CD4-positive, alpha-beta T cell treated with Interleukin-12 subunit alpha and Interleukin-12 subunit beta, for 1 hour (primary cell): ENCODE measurements around the gene MDH2.
"Not testable (repeated sequence)": the region's sequence is repeated elsewhere in the genome, so short reads cannot be mapped to it uniquely, and the experiment has no call there.

Experiments used
- DNase-seq: peaks from one replicate; pipeline ENCODE4 v3.0.0-alpha.2; 2020

Gene MDH2

GRCh38 chr7:76048668-76048988 lies 722 bp downstream of the MDH2 start:
- DNase-seq, result peak; percentile 28

GRCh38 chr7:76049295-76049694 lies 1.4 kb downstream of the MDH2 start:
- no peak for DNase-seq

- DNase-seq, result no peak
Measured at GRCh38 chr7:76050545-76050944, 2.6 kb downstream of the MDH2 start.

GRCh38 chr7:76051840-76052239 lies 3.9 kb downstream of the MDH2 start:
- peak; percentile 47 for DNase-seq

GRCh38 chr7:76052681-76053080 lies 4.8 kb downstream of the MDH2 start:
- DNase-seq, result not testable (repeated sequence)

- DNase-seq, result no peak
Measured at GRCh38 chr7:76053461-76053860, 5.6 kb downstream of the MDH2 start.

- no peak for DNase-seq
Measured at GRCh38 chr7:76054123-76055120, 6.5 kb downstream of the MDH2 start.

- DNase-seq, result no peak
Measured at GRCh38 chr7:76056241-76056640, 8.3 kb downstream of the MDH2 start.

GRCh38 chr7:76057103-76057812 lies 9.4 kb downstream of the MDH2 start:
- DNase-seq, result no peak

- DNase-seq, result no peak
Measured at GRCh38 chr7:76057813-76058145, 9.9 kb downstream of the MDH2 start.

GRCh38 chr7:76058745-76059144 lies 10.8 kb downstream of the MDH2 start:
- not testable (repeated sequence) for DNase-seq

- no peak for DNase-seq
Measured at GRCh38 chr7:76060842-76061241, 12.9 kb downstream of the MDH2 start.

- no peak for DNase-seq
Measured at GRCh38 chr7:76062254-76062653, 14.3 kb downstream of the MDH2 start.

- no peak for DNase-seq
Measured at GRCh38 chr7:76063114-76063513, 15.2 kb downstream of the MDH2 start.

GRCh38 chr7:76063525-76063924 lies 15.6 kb downstream of the MDH2 start:
- DNase-seq, result no peak

GRCh38 chr7:76064208-76064970 lies 16.5 kb downstream of the MDH2 start:
- DNase-seq, result no peak

- DNase-seq, result no peak
Measured at GRCh38 chr7:76065016-76065612, 17.2 kb downstream of the MDH2 start.

GRCh38 chr7:76066716-76067503 lies 19.0 kb downstream of the MDH2 start:
- DNase-seq, result no peak

- DNase-seq, result no peak
Measured at GRCh38 chr7:76069238-76069638, 21.3 kb downstream of the MDH2 start.

GRCh38 chr7:76071316-76072242 lies 23.7 kb downstream of the MDH2 start:
- no peak for DNase-seq
